Lower leg skin (tissue), 4 donors: ENCODE data around the gene BTBD1. TPM values are rescaled to one million over a fixed set of nuclear protein-coding genes. Genes with fewer than 3 reads are reported as not detected.

ENCODE experiments used
- DNase-seq, 2 donors: peaks; one replicate each; pipeline ENCODE4 v3.0.0-alpha.2; 2019; ENCODE audit warnings: low spot score in 2 of 2
- H3K4me3 ChIP-seq: fragments of 200-600 bp; sonication (generic); 2 replicates; pipeline ENCODE4 v1.5.1; 2017; ENCODE audit warnings: mild to moderate bottlenecking, low read depth; ENCODE audit not compliant: poor library complexity, severe bottlenecking
- CTCF ChIP-seq, 3 donors: fragments of 450-650 bp; IDR thresholded peaks; one replicate each; pipeline ENCODE4 v1.5.1; 2016; ENCODE audit warnings: antibody characterized with exemption in 3 of 3, mild to moderate bottlenecking in 3 of 3, moderate library complexity in 2 of 3
- POLR2A ChIP-seq, 2 donors: fragments of 450-650 bp; IDR thresholded peaks; one replicate each; pipeline ENCODE4 v1.6.1; 2016 to 2017; ENCODE audit warnings: antibody characterized with exemption in 2 of 2, mild to moderate bottlenecking in 1 of 2, moderate library complexity in 1 of 2
- WGBS, 2 donors: methylation state at CpG; one replicate each; pipeline ENCODE4 v1.1.5; 2018; 5-methylcytosine and 5-hydroxymethylcytosine counted together
- intact Hi-C: fragments of 100-400 bp; cut with DNase I; formaldehyde crosslinking; loops from one replicate; pipeline ENCODE4 v1.15.0; 2023; ENCODE audit warnings: low total_unique reads
- microRNA-seq, 2 donors: library from miRNA; unstranded; fragments of <30 nt; microRNA quantifications; one replicate each; pipeline ENCODE4, GENCODE V29; 2016; ENCODE audit warnings: borderline replicate concordance in 2 of 2, borderline number of aligned reads in 1 of 2
- total RNA-seq, 4 donors: library from RNA; depleted of rRNA; stranded (reverse); fragments of >200 nt; gene quantifications; one replicate each; pipeline ENCODE4 v1.1.0, GENCODE V29; 2016

BTBD1 gene
- total RNA-seq, 4 donors from 2014 or later, result 46.2 to 57.5 (median 50.8) TPM

GRCh38 chr15:82970078-82970686, 96.9 kb downstream of the BTBD1 start:
- DNase-seq, result no peak
- no peak overlapping the region for H3K4me3 ChIP-seq
- no peak for TF ChIP-seq POLR2A (IDR thresholded peaks at IDR 0.05)
- no peak for TF ChIP-seq CTCF (IDR thresholded peaks at IDR 0.05)
- 63 to 68% methylated on average over 3 of the region's 3 CpGs for WGBS, 2 donors
- intact Hi-C loops, result no loop called here

- intact Hi-C loops, result no loop called here
- H3K4me3 ChIP-seq, result no peak overlapping the region
- TF ChIP-seq CTCF (IDR thresholded peaks at IDR 0.05) (no peak), POLR2A (IDR thresholded peaks at IDR 0.05) (no peak)
- WGBS, 2 donors, result 85 to 86% methylated on average over 7 of the region's 7 CpGs
- no peak for DNase-seq
Observed at GRCh38 chr15:82969353-82969752, 97.7 kb downstream of the BTBD1 start.

GRCh38 chr15:82968066-82968465, 99.0 kb downstream of the BTBD1 start:
- no peak for DNase-seq
- 88 to 89% methylated on average over 4 of the region's 4 CpGs for WGBS, 2 donors
- H3K4me3 ChIP-seq, result no peak overlapping the region
- intact Hi-C loops, result no loop called here
- TF ChIP-seq CTCF (IDR thresholded peaks at IDR 0.05) (no peak), POLR2A (IDR thresholded peaks at IDR 0.05) (no peak)

GRCh38 chr15:82966671-82967071, 100.4 kb downstream of the BTBD1 start:
- intact Hi-C loops, result no loop called here
- TF ChIP-seq POLR2A (IDR thresholded peaks at IDR 0.05) (no peak), CTCF (IDR thresholded peaks at IDR 0.05) (no peak)
- 80 to 82% methylated on average over 4 of the region's 4 CpGs for WGBS, 2 donors
- H3K4me3 ChIP-seq, result no peak overlapping the region
- no peak for DNase-seq

Small RNAs within 50 kb of the gene (microRNA-seq; reads per million reads assigned to microRNA genes)
- 0 reads per million in 2 donors for gene MIR4515

Other genes starting within 250 kb of the BTBD1 start
- gene HOMER2, start 114.5 kb downstream of the BTBD1 start, total RNA-seq, result 100 to 1,000 TPM in 2 of 4 donors, 10 to 100 TPM in 2; 88.3 to 129 (median 108) TPM
- 10 to 100 TPM; 26.5 to 32.1 (median 29.5) TPM for gene RAMAC, start 81.0 kb downstream of the BTBD1 start, total RNA-seq
- gene C15orf40, start 55.6 kb downstream of the BTBD1 start, total RNA-seq, result 10 to 100 TPM in 3 of 4 donors, 1 to 10 TPM in 1; 8.6 to 28.2 (median 22.5) TPM
- 1 to 10 TPM; 2.0 to 3.5 (median 2.4) TPM for gene TM6SF1, start 40.4 kb upstream of the BTBD1 start, total RNA-seq
- gene HDGFL3, start 140.6 kb upstream of the BTBD1 start, total RNA-seq, result 10 to 100 TPM in 3 of 4 donors, 1 to 10 TPM in 1; 5.7 to 19.0 (median 12.4) TPM
- 10 to 100 TPM; 26.2 to 31.6 (median 28.8) TPM for gene BNC1, start 217.4 kb upstream of the BTBD1 start, total RNA-seq